ENCODE results near the gene CPA5. TPM values are rescaled to one million over a fixed set of nuclear protein-coding genes. Genes with fewer than 3 reads are reported as not detected.
A peak's percentile ranks its signal among the peaks of the same experiment; 100 is the strongest.

CPA5 gene
- total RNA-seq, 1 donor from 2014 or later, result not detected

- Histone ChIP-seq H3K36me3 (no peaks in the 10 kb centered on the region), H3K9me3 (no peaks in the 10 kb centered on the region), H3K27ac (no peak overlapping the region), H3K27me3 (ENCODE audit: low read depth) (no peaks in the 10 kb centered on the region), H3K4me1 (peaks cover 7% of the 10 kb centered on the region), H3K4me3 (no peak overlapping the region)
- no peak for TF ChIP-seq CTCF (IDR thresholded peaks at IDR 0.05)
- intact Hi-C loops (cut with DNase I), result no loop called here
- ATAC-seq (no peak), DNase-seq (no peak)
Measured at GRCh38 chr7:130366564-130366963, 21.9 kb downstream of the CPA5 start.

- Histone ChIP-seq H3K27me3 (ENCODE audit: low read depth) (no peaks in the 10 kb centered on the region), H3K27ac (no peak overlapping the region), H3K4me3 (no peak overlapping the region), H3K9me3 (no peaks in the 10 kb centered on the region), H3K4me1 (peaks cover 7% of the 10 kb centered on the region), H3K36me3 (no peaks in the 10 kb centered on the region)
- TF ChIP-seq CTCF (IDR thresholded peaks at IDR 0.05), result no peak
- ATAC-seq, result no peak
- intact Hi-C loops (cut with DNase I), result no loop called here
- DNase-seq, result no peak
Measured at GRCh38 chr7:130367088-130367755, 22.6 kb downstream of the CPA5 start.

- no peaks in the 10 kb centered on the region for H3K27me3 ChIP-seq (ENCODE audit: low read depth)
- peak overlapping the region; percentile 50 for H3K27ac ChIP-seq
- no peak for DNase-seq
- no peak overlapping the region for H3K4me3 ChIP-seq
- no peak for ATAC-seq
- intact Hi-C loops (cut with DNase I), result no loop called here
- H3K9me3 ChIP-seq, result no peaks in the 10 kb centered on the region
- H3K36me3 ChIP-seq, result no peaks in the 10 kb centered on the region
- H3K4me1 ChIP-seq, result peaks cover 16% of the 10 kb centered on the region
- no peak for TF ChIP-seq CTCF (IDR thresholded peaks at IDR 0.05)
Measured at GRCh38 chr7:130367836-130368746, 23.5 kb downstream of the CPA5 start.

- no peaks in the 10 kb centered on the region for H3K27me3 ChIP-seq (ENCODE audit: low read depth)
- H3K27ac ChIP-seq, result peak overlapping the region; percentile 50
- no peaks in the 10 kb centered on the region for H3K9me3 ChIP-seq
- no peaks in the 10 kb centered on the region for H3K36me3 ChIP-seq
- no peak for DNase-seq
- no peak for TF ChIP-seq CTCF (IDR thresholded peaks at IDR 0.05)
- no peak overlapping the region for H3K4me3 ChIP-seq
- H3K4me1 ChIP-seq, result peaks cover 24% of the 10 kb centered on the region
- intact Hi-C loops (cut with DNase I), result no loop called here
- peak; percentile 38 to 55 for ATAC-seq
Measured at GRCh38 chr7:130369110-130369711, 24.6 kb downstream of the CPA5 start.

GRCh38 chr7:130369831-130370550 lies 25.4 kb downstream of the CPA5 start:
- Histone ChIP-seq H3K27me3 (ENCODE audit: low read depth) (no peaks in the 10 kb centered on the region), H3K27ac (peak overlapping the region; percentile 50), H3K4me1 (peaks cover 29% of the 10 kb centered on the region), H3K4me3 (no peak overlapping the region), H3K9me3 (no peaks in the 10 kb centered on the region), H3K36me3 (no peaks in the 10 kb centered on the region)
- no peak for TF ChIP-seq CTCF (IDR thresholded peaks at IDR 0.05)
- intact Hi-C loops (cut with DNase I), result no loop called here
- ATAC-seq, result no peak
- DNase-seq, result no peak

Data from lower lobe of right lung (tissue), 2 donors.